HEK293 (cell line): ENCODE measurements around the gene TIAM2.
A peak's percentile ranks its signal among the peaks of the same experiment; 100 is the strongest.

ENCODE experiments used
- FEZF1 ChIP-seq: fragments of 450-650 bp; formaldehyde crosslinking; IDR thresholded peaks from 2 replicates; pipeline ENCODE4 v1.5.1; 2016; ENCODE audit warnings: missing biosample characterization, missing genetic modification characterization
- GLI4 ChIP-seq: fragments of 450-650 bp; formaldehyde crosslinking; IDR thresholded peaks from 2 replicates; pipeline ENCODE4 v1.5.1; 2016; ENCODE audit warnings: missing biosample characterization, missing genetic modification characterization
- KLF8 ChIP-seq: fragments of 450-650 bp; formaldehyde crosslinking; IDR thresholded peaks from 2 replicates; pipeline ENCODE4 v1.5.1; 2016; ENCODE audit warnings: missing biosample characterization, missing genetic modification characterization
- MEIS1 ChIP-seq: sonication (generic); formaldehyde crosslinking; IDR thresholded peaks from 2 replicates; pipeline ENCODE4 v1.8.1; 2022; ENCODE audit warnings: missing genetic modification reagents, mild to moderate bottlenecking, borderline replicate concordance
- OSR2 ChIP-seq: fragments of 450-650 bp; formaldehyde crosslinking; IDR thresholded peaks from 2 replicates; pipeline ENCODE4 v1.5.1; 2016; ENCODE audit warnings: missing biosample characterization, missing genetic modification characterization
- OVOL3 ChIP-seq: fragments of 450-650 bp; formaldehyde crosslinking; IDR thresholded peaks from 2 replicates; pipeline ENCODE4 v1.5.1; 2016; ENCODE audit warnings: missing biosample characterization, missing genetic modification characterization
- PRDM2 ChIP-seq: fragments of 450-650 bp; formaldehyde crosslinking; IDR thresholded peaks from 2 replicates; pipeline ENCODE4 v1.5.1; 2016; ENCODE audit warnings: missing biosample characterization, missing genetic modification characterization, borderline replicate concordance
- SP7 ChIP-seq: fragments of 450-650 bp; formaldehyde crosslinking; IDR thresholded peaks from 2 replicates; pipeline ENCODE4 v1.5.1; 2016; ENCODE audit warnings: missing biosample characterization, missing genetic modification characterization
- YY2 ChIP-seq: fragments of 450-650 bp; formaldehyde crosslinking; IDR thresholded peaks from 2 replicates; pipeline ENCODE4 v1.5.1; 2016; ENCODE audit warnings: missing biosample characterization, missing genetic modification characterization
- ZBTB17 ChIP-seq: fragments of 450-650 bp; formaldehyde crosslinking; IDR thresholded peaks from 2 replicates; pipeline ENCODE4 v1.5.1; 2016; ENCODE audit warnings: missing biosample characterization, missing genetic modification characterization
- ZBTB44 ChIP-seq: fragments of 450-650 bp; IDR thresholded peaks from 2 replicates; pipeline ENCODE4 v1.5.1; 2018; ENCODE audit warnings: missing biosample characterization, mild to moderate bottlenecking, missing genetic modification characterization
- ZBTB8A ChIP-seq: fragments of 450-650 bp; formaldehyde crosslinking; IDR thresholded peaks from 2 replicates; pipeline ENCODE4 v1.5.1; 2016; ENCODE audit warnings: missing biosample characterization, missing genetic modification characterization
- ZNF121 ChIP-seq: fragments of 450-650 bp; formaldehyde crosslinking; IDR thresholded peaks from 2 replicates; pipeline ENCODE4 v1.5.1; 2016; ENCODE audit warnings: missing biosample characterization, missing genetic modification characterization
- ZNF174 ChIP-seq: fragments of 450-650 bp; formaldehyde crosslinking; IDR thresholded peaks from 2 replicates; pipeline ENCODE4 v1.5.0; 2017; ENCODE audit warnings: missing biosample characterization, mild to moderate bottlenecking, missing genetic modification characterization
- ZNF18 ChIP-seq: fragments of 450-650 bp; formaldehyde crosslinking; IDR thresholded peaks from 2 replicates; pipeline ENCODE4 v1.5.1; 2016; ENCODE audit warnings: missing biosample characterization, missing genetic modification characterization
- ZNF221 ChIP-seq: fragments of 450-650 bp; formaldehyde crosslinking; IDR thresholded peaks from 2 replicates; pipeline ENCODE4 v1.5.1; 2017; ENCODE audit warnings: missing biosample characterization, missing genetic modification characterization, borderline replicate concordance
- ZNF26 ChIP-seq: fragments of 450-650 bp; formaldehyde crosslinking; IDR thresholded peaks from 2 replicates; pipeline ENCODE4 v1.5.1; 2016; ENCODE audit warnings: missing biosample characterization, missing genetic modification characterization
- ZNF341 ChIP-seq: fragments of 450-650 bp; formaldehyde crosslinking; IDR thresholded peaks from 2 replicates; pipeline ENCODE4; 2016; ENCODE audit warnings: low read depth, missing biosample characterization, missing genetic modification characterization
- ZNF501 ChIP-seq: fragments of 450-650 bp; formaldehyde crosslinking; IDR thresholded peaks from 2 replicates; pipeline ENCODE4 v1.5.1; 2016; ENCODE audit warnings: missing biosample characterization, missing genetic modification characterization
- ZNF513 ChIP-seq: fragments of 450-650 bp; IDR thresholded peaks from 2 replicates; pipeline ENCODE4 v1.5.1; 2018; ENCODE audit warnings: missing biosample characterization, missing genetic modification characterization
- ZNF629 ChIP-seq: fragments of 450-650 bp; formaldehyde crosslinking; IDR thresholded peaks from 2 replicates; pipeline ENCODE4 v1.5.1; 2017; ENCODE audit warnings: missing biosample characterization, missing genetic modification characterization

Gene TIAM2

GRCh38 chr6:155013457-155013876 lies 18.4 kb downstream of the TIAM2 start (continued):
- TF ChIP-seq PRDM2 (no peak), ZNF629 (tag by site-specific recombination) (peak; percentile 64), ZNF221 (tag by site-specific recombination) (no peak), YY2 (tag by site-specific recombination) (0 out of 2 replicates have a peak, but pooled peaks have one; percentile 24), OSR2 (tag by site-specific recombination) (peak; percentile 44; the same call in 1 of the 2 replicates), ZBTB44 (tag by site-specific recombination) (0 out of 2 replicates have a peak, but pooled peaks have one; percentile 48), KLF8 (no peak), ZBTB17 (tag by site-specific recombination) (peak; percentile 39; the same call in 1 of the 2 replicates), ZNF341 (tag by site-specific recombination) (peak; percentile 61; the same call in 1 of the 2 replicates), SP7 (peak; percentile 74), ZNF174 (tag by site-specific recombination) (no peak), ZNF26 (tag by site-specific recombination) (no peak), ZNF121 (tag by site-specific recombination) (no peak), ZNF18 (tag by site-specific recombination) (peak; percentile 64; the same call in 1 of the 2 replicates), ZNF513 (tag by site-specific recombination) (peak; percentile 40; the same call in 1 of the 2 replicates), ZNF501 (no peak), MEIS1 (no peak), GLI4 (tag by site-specific recombination) (no peak), ZBTB8A (tag by site-specific recombination) (peak; percentile 33; the same call in 1 of the 2 replicates), FEZF1 (tag by site-specific recombination) (peak; percentile 22; the same call in 1 of the 2 replicates), OVOL3 (tag by site-specific recombination) (no peak)
